Measurements from ENCODE around the gene PPP2R5C. TPM values are rescaled to one million over a fixed set of nuclear protein-coding genes. Genes with fewer than 3 reads are reported as not detected.

Gene PPP2R5C
- total RNA-seq, 2 experiments from 2014 or later, result 238 to 242 TPM

GRCh38 chr14:101843665-101844064, 82.2 kb downstream of the PPP2R5C start:
- H3K27me3 Mint-ChIP-seq, result no peaks in the 10 kb centered on the region
- DNase-seq (peak; percentile 81), ATAC-seq (peak; percentile 65)
- no peak overlapping the region for H3K4me3 Mint-ChIP-seq
- intact Hi-C loops (cut with micrococcal nuclease), result loop anchor here (5.0 kb wide), 1 partner anchor 71 kb away; no protein-coding TSS in a partner anchor
- H3K27ac Mint-ChIP-seq, result peak overlapping the region; percentile 79
- ChIA-PET POLR2A (interaction anchor here (0.9 to 2.9 kb wide), 7 partner anchors 9 to 73 kb away, joined by 3 to 13 read pairs (median 7); no protein-coding TSS in a partner anchor), CTCF (interaction anchor here (0.6 to 3.9 kb wide), 19 partner anchors 7 to 137 kb away, joined by 3 to 49 read pairs (median 5); no protein-coding TSS in a partner anchor)
- peaks cover 38% of the 10 kb centered on the region for H3K36me3 Mint-ChIP-seq (ENCODE audit: low read depth)
- H3K9me3 Mint-ChIP-seq, result no peaks in the 10 kb centered on the region
- TF ChIP-seq, protein P1, sequence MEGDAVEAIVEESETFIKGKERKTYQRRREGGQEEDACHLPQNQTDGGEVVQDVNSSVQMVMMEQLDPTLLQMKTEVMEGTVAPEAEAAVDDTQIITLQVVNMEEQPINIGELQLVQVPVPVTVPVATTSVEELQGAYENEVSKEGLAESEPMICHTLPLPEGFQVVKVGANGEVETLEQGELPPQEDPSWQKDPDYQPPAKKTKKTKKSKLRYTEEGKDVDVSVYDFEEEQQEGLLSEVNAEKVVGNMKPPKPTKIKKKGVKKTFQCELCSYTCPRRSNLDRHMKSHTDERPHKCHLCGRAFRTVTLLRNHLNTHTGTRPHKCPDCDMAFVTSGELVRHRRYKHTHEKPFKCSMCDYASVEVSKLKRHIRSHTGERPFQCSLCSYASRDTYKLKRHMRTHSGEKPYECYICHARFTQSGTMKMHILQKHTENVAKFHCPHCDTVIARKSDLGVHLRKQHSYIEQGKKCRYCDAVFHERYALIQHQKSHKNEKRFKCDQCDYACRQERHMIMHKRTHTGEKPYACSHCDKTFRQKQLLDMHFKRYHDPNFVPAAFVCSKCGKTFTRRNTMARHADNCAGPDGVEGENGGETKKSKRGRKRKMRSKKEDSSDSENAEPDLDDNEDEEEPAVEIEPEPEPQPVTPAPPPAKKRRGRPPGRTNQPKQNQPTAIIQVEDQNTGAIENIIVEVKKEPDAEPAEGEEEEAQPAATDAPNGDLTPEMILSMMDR (IDR thresholded peaks at IDR 0.05), result peak; percentile 64
- H3K4me1 Mint-ChIP-seq (ENCODE audit: low read depth), result peaks cover 82% of the 10 kb centered on the region

GRCh38 chr14:101844219-101844618, 82.7 kb downstream of the PPP2R5C start:
- peaks cover 36% of the 10 kb centered on the region for H3K36me3 Mint-ChIP-seq (ENCODE audit: low read depth)
- TF ChIP-seq, protein P1 (IDR thresholded peaks at IDR 0.05), result no peak
- H3K27me3 Mint-ChIP-seq, result no peaks in the 10 kb centered on the region
- DNase-seq, result no peak
- no peak for ATAC-seq
- intact Hi-C loops (cut with micrococcal nuclease), result loop anchor here (5.0 kb wide), 1 partner anchor 72 kb away; no protein-coding TSS in a partner anchor
- H3K4me1 Mint-ChIP-seq (ENCODE audit: low read depth), result peaks cover 85% of the 10 kb centered on the region
- ChIA-PET POLR2A (interaction anchor here (1.0 to 2.9 kb wide), 6 partner anchors 10 to 73 kb away, joined by 3 to 11 read pairs (median 6); no protein-coding TSS in a partner anchor), CTCF (interaction anchor here (0.6 to 3.9 kb wide), 21 partner anchors 8 to 138 kb away, joined by 3 to 49 read pairs (median 5); no protein-coding TSS in a partner anchor)
- no peak overlapping the region for H3K4me3 Mint-ChIP-seq
- no peaks in the 10 kb centered on the region for H3K9me3 Mint-ChIP-seq
- peak overlapping the region; percentile 79 for H3K27ac Mint-ChIP-seq

DNA sequence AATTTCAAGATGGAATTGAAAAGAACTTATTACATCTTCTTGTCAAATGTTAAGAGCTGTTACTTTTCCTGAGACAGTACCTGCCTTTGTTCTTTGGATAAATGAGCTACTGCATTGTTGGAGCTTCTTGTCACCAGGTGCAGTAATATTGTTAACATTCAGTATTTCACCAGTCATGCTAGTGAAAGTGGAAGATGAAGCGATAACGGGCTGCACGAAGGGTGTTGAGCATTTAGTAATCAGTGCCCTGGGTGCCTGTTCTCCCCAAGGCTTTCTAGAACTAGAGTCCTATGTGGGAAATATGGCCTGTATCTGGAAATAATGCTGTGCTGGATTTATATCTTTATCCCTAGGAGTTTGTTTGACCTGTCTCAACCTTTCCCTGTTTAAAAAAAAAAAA, 83.2 kb downstream of the PPP2R5C start:
- ATAC-seq, result no peak

GRCh38 chr14:101845496-101845895, 84.0 kb downstream of the PPP2R5C start:
- TF ChIP-seq, protein P1 (IDR thresholded peaks at IDR 0.05), result no peak
- Mint-ChIP-seq H3K27me3 (no peaks in the 10 kb centered on the region), H3K4me3 (no peak overlapping the region), H3K4me1 (ENCODE audit: low read depth) (peaks cover 85% of the 10 kb centered on the region), H3K36me3 (ENCODE audit: low read depth) (peaks cover 31% of the 10 kb centered on the region), H3K27ac (peak overlapping the region; percentile 66), H3K9me3 (no peaks in the 10 kb centered on the region)
- ChIA-PET POLR2A (interaction anchor here (0.8 to 2.9 kb wide), 8 partner anchors 19 to 102 kb away, joined by 3 to 11 read pairs (median 6); no protein-coding TSS in a partner anchor), CTCF (interaction anchor here (0.6 to 3.9 kb wide), 11 partner anchors 9 to 1426 kb away, joined by 3 to 49 read pairs (median 6); no protein-coding TSS in a partner anchor)
- DNase-seq, result no peak
- no peak for ATAC-seq
- intact Hi-C loops (cut with micrococcal nuclease), result no loop called here

More for the DNA sequence above, 83.2 kb downstream of the PPP2R5C start:
- H3K9me3 Mint-ChIP-seq, result no peaks in the 10 kb centered on the region
- intact Hi-C loops (cut with micrococcal nuclease), result loop anchor here (5.0 kb wide), 1 partner anchor 72 kb away; no protein-coding TSS in a partner anchor
- TF ChIP-seq, protein P1 (IDR thresholded peaks at IDR 0.05), result no peak
- peak overlapping the region; percentile 58 for H3K27ac Mint-ChIP-seq
- H3K36me3 Mint-ChIP-seq (ENCODE audit: low read depth), result peaks cover 33% of the 10 kb centered on the region
- H3K27me3 Mint-ChIP-seq, result no peaks in the 10 kb centered on the region
- peaks cover 85% of the 10 kb centered on the region for H3K4me1 Mint-ChIP-seq (ENCODE audit: low read depth)
- no peak overlapping the region for H3K4me3 Mint-ChIP-seq
- DNase-seq, result no peak
- CTCF ChIA-PET, result interaction anchor here (0.6 to 3.9 kb wide), 14 partner anchors 8 to 1427 kb away, joined by 3 to 49 read pairs (median 5); no protein-coding TSS in a partner anchor
- POLR2A ChIA-PET, result interaction anchor here (1.0 to 2.9 kb wide), 8 partner anchors 9 to 76 kb away, joined by 3 to 11 read pairs (median 4); no protein-coding TSS in a partner anchor

DNA sequence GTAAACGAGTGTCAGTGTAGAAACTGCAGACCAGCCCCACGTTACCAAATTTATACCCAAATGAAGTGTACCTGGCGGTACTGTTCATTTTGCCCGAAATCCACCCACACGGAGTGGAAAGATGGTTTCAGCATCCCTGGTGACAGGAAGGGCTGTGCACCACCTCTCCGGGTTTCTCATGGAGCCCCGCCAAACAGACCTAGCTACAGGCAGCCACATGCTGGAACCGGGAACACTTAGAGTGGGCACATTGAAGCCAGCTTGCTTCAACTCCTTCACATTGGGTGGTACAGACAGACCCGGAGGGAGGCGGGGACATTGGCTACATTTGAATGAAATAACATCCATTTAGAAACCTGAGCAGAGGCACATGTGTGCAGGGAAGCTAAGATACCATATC, 84.4 kb downstream of the PPP2R5C start:
- ChIA-PET CTCF (interaction anchor here (1.0 to 3.9 kb wide), 5 partner anchors 10 to 139 kb away, joined by 3 to 49 read pairs (median 10); no protein-coding TSS in a partner anchor), POLR2A (interaction anchor here (0.8 to 2.9 kb wide), 6 partner anchors 16 to 101 kb away, joined by 3 to 11 read pairs (median 4); no protein-coding TSS in a partner anchor)
- Mint-ChIP-seq H3K9me3 (no peaks in the 10 kb centered on the region), H3K4me1 (ENCODE audit: low read depth) (peaks cover 85% of the 10 kb centered on the region), H3K27ac (peak overlapping the region; percentile 73), H3K36me3 (ENCODE audit: low read depth) (peaks cover 28% of the 10 kb centered on the region), H3K27me3 (no peaks in the 10 kb centered on the region), H3K4me3 (no peak overlapping the region)
- intact Hi-C loops (cut with micrococcal nuclease), result no loop called here
- ATAC-seq (no peak), DNase-seq (no peak)
- TF ChIP-seq, protein P1 (IDR thresholded peaks at IDR 0.05), result no peak
